Peyer's patch (tissue), 4 donors: ENCODE data around the gene NRXN3.

ENCODE experiments used
- POLR2A ChIP-seq, 2 donors: fragments of 450-650 bp; IDR thresholded peaks; one replicate each; pipeline ENCODE4 v1.5.1; 2017; ENCODE audit warnings: antibody characterized with exemption in 2 of 2, mild to moderate bottlenecking in 2 of 2, moderate library complexity in 2 of 2
- TF ChIP-seq, protein P1 (sequence below), 6 experiments: fragments of 450-650 bp in 4 of 6; fragments of 200-600 bp in 2 of 6; sonication (generic) in 1 of 6; IDR thresholded peaks; one replicate each; pipeline ENCODE4 v1.5.1; 2017 to 2019; ENCODE audit warnings: antibody characterized with exemption in 6 of 6, mild to moderate bottlenecking in 3 of 6, moderate library complexity in 1 of 6

GRCh38 chr14:79906994-79907393, 1736.8 kb downstream of the NRXN3 start:
- TF ChIP-seq POLR2A (IDR thresholded peaks at IDR 0.05), result no peak
- TF ChIP-seq, protein P1, sequence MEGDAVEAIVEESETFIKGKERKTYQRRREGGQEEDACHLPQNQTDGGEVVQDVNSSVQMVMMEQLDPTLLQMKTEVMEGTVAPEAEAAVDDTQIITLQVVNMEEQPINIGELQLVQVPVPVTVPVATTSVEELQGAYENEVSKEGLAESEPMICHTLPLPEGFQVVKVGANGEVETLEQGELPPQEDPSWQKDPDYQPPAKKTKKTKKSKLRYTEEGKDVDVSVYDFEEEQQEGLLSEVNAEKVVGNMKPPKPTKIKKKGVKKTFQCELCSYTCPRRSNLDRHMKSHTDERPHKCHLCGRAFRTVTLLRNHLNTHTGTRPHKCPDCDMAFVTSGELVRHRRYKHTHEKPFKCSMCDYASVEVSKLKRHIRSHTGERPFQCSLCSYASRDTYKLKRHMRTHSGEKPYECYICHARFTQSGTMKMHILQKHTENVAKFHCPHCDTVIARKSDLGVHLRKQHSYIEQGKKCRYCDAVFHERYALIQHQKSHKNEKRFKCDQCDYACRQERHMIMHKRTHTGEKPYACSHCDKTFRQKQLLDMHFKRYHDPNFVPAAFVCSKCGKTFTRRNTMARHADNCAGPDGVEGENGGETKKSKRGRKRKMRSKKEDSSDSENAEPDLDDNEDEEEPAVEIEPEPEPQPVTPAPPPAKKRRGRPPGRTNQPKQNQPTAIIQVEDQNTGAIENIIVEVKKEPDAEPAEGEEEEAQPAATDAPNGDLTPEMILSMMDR (IDR thresholded peaks at IDR 0.05), result no peak
